ENCODE measurements around the gene SDCBP2. TPM values are rescaled to one million over a fixed set of nuclear protein-coding genes. Genes with fewer than 3 reads are reported as not detected.

The SDCBP2 gene
- total and polyA plus RNA-seq, 10 of the 15 experiments (the other 5 are each of a cell fraction or from before 2014, with no cell fraction given) = 0.16 to 2.4 (median 1.1) TPM; not detected in 1

DNA sequence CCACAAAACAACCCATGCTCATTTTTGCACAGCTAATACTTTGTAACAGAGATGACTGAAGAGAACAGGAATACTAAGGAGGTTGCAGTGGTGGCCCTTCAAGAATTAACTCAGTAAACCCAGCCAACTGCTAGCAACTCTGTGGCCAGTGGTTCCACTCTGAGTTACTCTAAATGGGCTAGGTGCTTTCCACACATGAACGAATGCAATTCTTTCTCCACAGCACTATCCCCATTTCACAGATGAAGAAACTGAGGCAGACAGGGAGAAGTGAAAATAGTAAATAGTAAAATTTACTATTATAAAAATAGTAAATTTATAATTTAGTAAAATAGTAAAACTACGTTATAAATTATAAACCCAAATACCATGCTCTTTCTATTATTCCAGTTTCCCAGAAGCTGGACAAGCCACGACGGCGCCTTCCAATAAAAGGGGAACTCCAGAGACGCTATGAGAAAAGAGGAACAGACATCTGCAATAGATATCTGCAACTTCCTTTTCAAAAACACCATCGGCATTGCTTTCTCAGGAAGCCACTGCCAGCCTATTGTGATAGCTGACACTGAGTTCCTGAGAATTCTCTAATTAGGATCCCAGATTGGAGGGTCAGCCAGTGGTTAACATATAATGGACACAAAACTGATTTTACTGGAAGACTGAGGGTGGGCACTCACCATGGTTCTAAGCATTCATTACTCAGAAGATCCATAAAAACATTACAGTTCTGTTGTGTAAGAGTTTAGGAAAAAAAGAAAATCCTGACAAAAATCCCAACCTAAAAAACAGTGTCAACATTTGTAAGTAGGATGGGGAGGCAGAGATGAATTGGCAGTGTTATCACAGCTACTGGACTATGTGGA lies 47.7 kb upstream of the SDCBP2 start (continued):
- TF ChIP-seq, protein P1, sequence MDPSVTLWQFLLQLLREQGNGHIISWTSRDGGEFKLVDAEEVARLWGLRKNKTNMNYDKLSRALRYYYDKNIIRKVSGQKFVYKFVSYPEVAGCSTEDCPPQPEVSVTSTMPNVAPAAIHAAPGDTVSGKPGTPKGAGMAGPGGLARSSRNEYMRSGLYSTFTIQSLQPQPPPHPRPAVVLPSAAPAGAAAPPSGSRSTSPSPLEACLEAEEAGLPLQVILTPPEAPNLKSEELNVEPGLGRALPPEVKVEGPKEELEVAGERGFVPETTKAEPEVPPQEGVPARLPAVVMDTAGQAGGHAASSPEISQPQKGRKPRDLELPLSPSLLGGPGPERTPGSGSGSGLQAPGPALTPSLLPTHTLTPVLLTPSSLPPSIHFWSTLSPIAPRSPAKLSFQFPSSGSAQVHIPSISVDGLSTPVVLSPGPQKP (IDR thresholded peaks at IDR 0.05; ENCODE audit: low read depth, low read length) = no peak
- no peak for TF ChIP-seq BACH1 (IDR thresholded peaks at IDR 0.05; ENCODE audit: borderline replicate concordance)
- TF ChIP-seq SUZ12 (IDR thresholded peaks at IDR 0.05; ENCODE audit: unreplicated experiment) = no peak
- no peak for TF ChIP-seq IRF3 (IDR thresholded peaks at IDR 0.05)
- TF ChIP-seq TAF1 (IDR thresholded peaks at IDR 0.05; ENCODE audit: borderline replicate concordance, low read depth, low read length) = no peak
- no peak for TF ChIP-seq TCF3 (IDR thresholded peaks at IDR 0.05; ENCODE audit: borderline replicate concordance, insufficient read depth, low read depth, low read length)
- no peak for TF ChIP-seq ZBTB4 (CRISPR knock-in tag; IDR thresholded peaks at IDR 0.05)
- no peak for TF ChIP-seq ZBED1 (IDR thresholded peaks at IDR 0.05; ENCODE audit: borderline replicate concordance)
- TF ChIP-seq E2F8 (IDR thresholded peaks at IDR 0.05; ENCODE audit: low read depth, partially characterized antibody) = no peak
- TF ChIP-seq GATAD2B (conservative IDR thresholded peaks at IDR 0.05; ENCODE audit: low read depth) = no peak
- TF ChIP-seq SP1 (IDR thresholded peaks at IDR 0.05; ENCODE audit: low read depth, low read length) = no peak
- TF ChIP-seq IRF4 (IDR thresholded peaks at IDR 0.05; ENCODE audit: low read depth, low read length) = no peak
- TF ChIP-seq CEBPB (IDR thresholded peaks at IDR 0.05; ENCODE audit: borderline replicate concordance in 1 of 2, low read depth in 2 of 2, low read length in 2 of 2) = no peak
- no peak for TF ChIP-seq CBFB (IDR thresholded peaks at IDR 0.05; ENCODE audit: low read depth)
- no peak for TF ChIP-seq WRNIP1 (IDR thresholded peaks at IDR 0.05; ENCODE audit: borderline replicate concordance, low read depth, low read length)
- TF ChIP-seq RCOR1 (conservative IDR thresholded peaks at IDR 0.05; ENCODE audit: low read depth, low read length) = no peak
- TF ChIP-seq ZNF592 (IDR thresholded peaks at IDR 0.05) = no peak

All from GM12878 (cell line).